GM12878 (cell line): Measurements from ENCODE around the gene MEIOSIN. TPM values are rescaled to one million over a fixed set of nuclear protein-coding genes. Genes with fewer than 3 reads are reported as not detected.
A peak's percentile ranks its signal among the peaks of the same experiment; 100 is the strongest.

Source experiments
- BACH1 ChIP-seq: fragments of 450-650 bp; IDR thresholded peaks from 2 replicates; pipeline ENCODE4 v1.6.1; 2017; ENCODE audit warnings: mild to moderate bottlenecking, borderline replicate concordance
- CBFB ChIP-seq: IDR thresholded peaks from 2 replicates; pipeline ENCODE4 v1.6.1; 2016; ENCODE audit warnings: antibody characterized with exemption, low read depth
- CEBPB ChIP-seq, 2 experiments: fragments of 150-350 bp in 1 of 2; IDR thresholded peaks; 2 replicates each; pipeline ENCODE4 v1.6.1; 2012 to 2014; ENCODE audit warnings: low read depth in 2 of 2, low read length in 2 of 2, borderline replicate concordance in 1 of 2, inconsistent platforms in 1 of 2
- CHD4 ChIP-seq: fragments of 200-600 bp; sonication (generic); IDR thresholded peaks from 2 replicates; pipeline ENCODE4 v1.6.1; 2016; ENCODE audit warnings: mild to moderate bottlenecking
- EGR1 ChIP-seq, 2 experiments: IDR thresholded peaks; 1 replicate in 1 of 2; 2 replicates in 1 of 2; pipeline ENCODE4 v1.6.1; 2011 to 2012; ENCODE audit warnings: low read depth in 2 of 2, low read length in 2 of 2, borderline replicate concordance in 1 of 2, mild to moderate bottlenecking in 1 of 2, moderate library complexity in 1 of 2
- HDGF ChIP-seq: fragments of 450-650 bp; IDR thresholded peaks from 2 replicates; pipeline ENCODE4 v1.6.1; 2016; ENCODE audit warnings: antibody characterized with exemption
- IKZF1 ChIP-seq: fragments of 450-650 bp; conservative IDR thresholded peaks from 2 replicates; pipeline ENCODE4 v1.6.1; 2017; ENCODE audit warnings: antibody characterized with exemption, mild to moderate bottlenecking
- IRF3 ChIP-seq: fragments of 450-650 bp; IDR thresholded peaks from 2 replicates; pipeline ENCODE4 v1.6.1; 2014; ENCODE audit warnings: mild to moderate bottlenecking
- NR2F1 ChIP-seq: fragments of 450-650 bp; conservative IDR thresholded peaks from 2 replicates; pipeline ENCODE4 v1.6.1; 2017; ENCODE audit warnings: mild to moderate bottlenecking
- POLR2A ChIP-seq: IDR thresholded peaks from 2 replicates; pipeline ENCODE4 v1.6.1; 2011; ENCODE audit warnings: low read depth, mild to moderate bottlenecking, low read length
- RAD51 ChIP-seq: fragments of 450-650 bp; IDR thresholded peaks from 2 replicates; pipeline ENCODE4 v1.6.1; 2016; ENCODE audit warnings: moderate library complexity, mild to moderate bottlenecking, inconsistent platforms
- RCOR1 ChIP-seq: conservative IDR thresholded peaks from 2 replicates; pipeline ENCODE4 v1.6.1; 2012; ENCODE audit warnings: low read depth, low read length, improper control_type of control experiment
- SIN3A ChIP-seq: IDR thresholded peaks from 2 replicates; pipeline ENCODE4 v1.6.1; 2012; ENCODE audit warnings: low read depth, low read length, improper control_type of control experiment
- ZBTB33 ChIP-seq: fragments of 450-650 bp; IDR thresholded peaks from 2 replicates; pipeline ENCODE4 v1.6.1; 2017; ENCODE audit warnings: mild to moderate bottlenecking
- ZBTB4 ChIP-seq: fragments of 450-650 bp; formaldehyde crosslinking; IDR thresholded peaks from 2 replicates; pipeline ENCODE4 v1.4.0; 2022; ENCODE audit warnings: mild to moderate bottlenecking, moderate library complexity
- ZNF622 ChIP-seq: fragments of 450-650 bp; IDR thresholded peaks from 2 replicates; pipeline ENCODE4 v1.6.1; 2017; ENCODE audit warnings: mild to moderate bottlenecking, inconsistent platforms
- polyA plus RNA-seq, 11 experiments: library from polyadenylated mRNA; depleted of rRNA in 4 of 11; unstranded in 6 of 11; stranded (reverse) in 5 of 11; fragments of >200 nt; fragmentation: Nextera tagmentation in 4 of 11; fragmentation: Illumina TruSeq in 1 of 11; extraction: Ambion mirVana in 4 of 11; extraction: Trizol in 1 of 11; gene quantifications; 1 replicate in 1 of 11; 2 replicates in 10 of 11; pipeline versions ENCODE4 v1.2.1 to v1.2.3, GENCODE V29; 2011 to 2016; ENCODE audit warnings: inconsistent platforms in 2 of 11, missing spikeins in 2 of 11, low read depth in 1 of 11
- total RNA-seq, 4 experiments: library from RNA; depleted of rRNA in 3 of 4; stranded (reverse); fragments of >200 nt in 3 of 4; fragmentation: Illumina TruSeq in 1 of 4; extraction: Trizol in 1 of 4; gene quantifications; 2 replicates each; pipeline versions ENCODE4 v1.2.1 to v1.2.3, GENCODE V29; 2013 to 2021
- TF ChIP-seq, protein P1 (sequence below): fragments of 450-650 bp; IDR thresholded peaks from 2 replicates; pipeline ENCODE4 v1.6.1; 2016; ENCODE audit warnings: mild to moderate bottlenecking
- TF ChIP-seq, protein P2 (sequence below): IDR thresholded peaks from 2 replicates; pipeline ENCODE4 v1.6.1; 2011; ENCODE audit warnings: low read depth, mild to moderate bottlenecking, low read length, moderate library complexity, borderline replicate concordance; ENCODE audit errors: extremely low read depth
- TF ChIP-seq, protein P3 (sequence below): fragments of 450-650 bp; formaldehyde crosslinking; IDR thresholded peaks from 2 replicates; pipeline ENCODE4 v1.5.0; 2022; ENCODE audit warnings: mild to moderate bottlenecking, missing genetic modification characterization

Gene MEIOSIN
- total and polyA plus RNA-seq, 10 of the 15 experiments (the other 5 are each of a cell fraction or from before 2014, with no cell fraction given) = 0.05 to 0.66 (median 0.14) TPM; not detected in 4

- TF ChIP-seq ZBTB4 (CRISPR knock-in tag) (no peak), IRF3 (no peak), IKZF1 (peak; percentile 44), SIN3A (peak; percentile 99), RCOR1 (no peak), ZBTB33 (no peak), ZNF622 (no peak), CEBPB (IDR thresholded peaks at IDR 0.05; ENCODE audit: borderline replicate concordance in 1 of 2, low read depth in 2 of 2, low read length in 2 of 2) (no peak), HDGF (no peak), EGR1 (IDR thresholded peaks at IDR 0.05; ENCODE audit: borderline replicate concordance in 1 of 2, low read depth in 2 of 2, low read length in 2 of 2) (peak in 1 of 2 experiments; percentile 31; a peak in 1 of 3 replicates), NR2F1 (0 out of 2 replicates have a peak, but pooled peaks have one; percentile 10), BACH1 (0 out of 2 replicates have a peak, but pooled peaks have one; percentile 58), RAD51 (no peak), POLR2A (peak; percentile 97), CBFB (peak; percentile 52; the same call in 1 of the 2 replicates), CHD4 (no peak)
- TF ChIP-seq, protein P1, sequence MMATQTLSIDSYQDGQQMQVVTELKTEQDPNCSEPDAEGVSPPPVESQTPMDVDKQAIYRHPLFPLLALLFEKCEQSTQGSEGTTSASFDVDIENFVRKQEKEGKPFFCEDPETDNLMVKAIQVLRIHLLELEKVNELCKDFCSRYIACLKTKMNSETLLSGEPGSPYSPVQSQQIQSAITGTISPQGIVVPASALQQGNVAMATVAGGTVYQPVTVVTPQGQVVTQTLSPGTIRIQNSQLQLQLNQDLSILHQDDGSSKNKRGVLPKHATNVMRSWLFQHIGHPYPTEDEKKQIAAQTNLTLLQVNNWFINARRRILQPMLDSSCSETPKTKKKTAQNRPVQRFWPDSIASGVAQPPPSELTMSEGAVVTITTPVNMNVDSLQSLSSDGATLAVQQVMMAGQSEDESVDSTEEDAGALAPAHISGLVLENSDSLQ = no peak
- TF ChIP-seq, protein P2, sequence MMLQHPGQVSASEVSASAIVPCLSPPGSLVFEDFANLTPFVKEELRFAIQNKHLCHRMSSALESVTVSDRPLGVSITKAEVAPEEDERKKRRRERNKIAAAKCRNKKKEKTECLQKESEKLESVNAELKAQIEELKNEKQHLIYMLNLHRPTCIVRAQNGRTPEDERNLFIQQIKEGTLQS = no peak
- TF ChIP-seq, protein P3, sequence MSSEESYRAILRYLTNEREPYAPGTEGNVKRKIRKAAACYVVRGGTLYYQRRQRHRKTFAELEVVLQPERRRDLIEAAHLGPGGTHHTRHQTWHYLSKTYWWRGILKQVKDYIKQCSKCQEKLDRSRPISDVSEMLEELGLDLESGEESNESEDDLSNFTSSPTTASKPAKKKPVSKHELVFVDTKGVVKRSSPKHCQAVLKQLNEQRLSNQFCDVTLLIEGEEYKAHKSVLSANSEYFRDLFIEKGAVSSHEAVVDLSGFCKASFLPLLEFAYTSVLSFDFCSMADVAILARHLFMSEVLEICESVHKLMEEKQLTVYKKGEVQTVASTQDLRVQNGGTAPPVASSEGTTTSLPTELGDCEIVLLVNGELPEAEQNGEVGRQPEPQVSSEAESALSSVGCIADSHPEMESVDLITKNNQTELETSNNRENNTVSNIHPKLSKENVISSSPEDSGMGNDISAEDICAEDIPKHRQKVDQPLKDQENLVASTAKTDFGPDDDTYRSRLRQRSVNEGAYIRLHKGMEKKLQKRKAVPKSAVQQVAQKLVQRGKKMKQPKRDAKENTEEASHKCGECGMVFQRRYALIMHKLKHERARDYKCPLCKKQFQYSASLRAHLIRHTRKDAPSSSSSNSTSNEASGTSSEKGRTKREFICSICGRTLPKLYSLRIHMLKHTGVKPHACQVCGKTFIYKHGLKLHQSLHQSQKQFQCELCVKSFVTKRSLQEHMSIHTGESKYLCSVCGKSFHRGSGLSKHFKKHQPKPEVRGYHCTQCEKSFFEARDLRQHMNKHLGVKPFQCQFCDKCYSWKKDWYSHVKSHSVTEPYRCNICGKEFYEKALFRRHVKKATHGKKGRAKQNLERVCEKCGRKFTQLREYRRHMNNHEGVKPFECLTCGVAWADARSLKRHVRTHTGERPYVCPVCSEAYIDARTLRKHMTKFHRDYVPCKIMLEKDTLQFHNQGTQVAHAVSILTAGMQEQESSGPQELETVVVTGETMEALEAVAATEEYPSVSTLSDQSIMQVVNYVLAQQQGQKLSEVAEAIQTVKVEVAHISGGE (CRISPR knock-in tag) = no peak
Measured at GRCh38 chr19:45691516-45692186, 41.6 kb upstream of the MEIOSIN start, which contains the start of gene SNRPD2 (continued).
